HepG2 (cell line): ENCODE results near the gene TF. TPM values are rescaled to one million over a fixed set of nuclear protein-coding genes. Genes with fewer than 3 reads are reported as not detected.

ENCODE experiments used
- ATAC-seq: fragments of 200-7000 bp; cut with Tn5 transposase; 3 replicates; pipeline ENCODE4 v1.9.1; 2020; ENCODE audit warnings: mild to moderate bottlenecking, moderate library complexity
- BruUV-seq: library from RNA; stranded (reverse); fragments of 400-500 nt; replicated peaks from 2 replicates; lab custom pipeline; 2021; lab: Mats Ljungman, UMichigan
- CTCF ChIA-PET: fragments of 300-600 bp; formaldehyde crosslinking; extraction: SDS; loops from one replicate; lab custom pipeline; 2021; ENCODE audit warnings: low total read pairs, inconsistent platforms, low intra/inter-chr PET ratio; lab: Yijun Ruan, JAX
- POLR2A ChIA-PET: fragments of 350-600 bp; sonication (Branson Sonifier 250); formaldehyde crosslinking; loops from one replicate; lab custom pipeline; 2020; ENCODE audit warnings: antibody characterized with exemption, inconsistent platforms; lab: Yijun Ruan, JAX
- DNase-seq: peaks from one replicate; pipeline ENCODE4 v3.0.0-alpha.2; 2015; ENCODE audit warnings: low spot score
- FAIRE-seq: peaks from 3 replicates; lab custom pipeline; 2011; peaks lifted over from hg19 to GRCh38; lab: Jason Lieb, UNC
- H2AFZ ChIP-seq: one replicate; pipeline ENCODE4 v1.6.1; 2011; ENCODE audit warnings: low read length, inconsistent platforms
- H3K27ac ChIP-seq: fragments of 300-600 bp; 3 replicates; pipeline ENCODE4 v1.8.0; 2011; ENCODE audit warnings: mixed run types, mild to moderate bottlenecking, mixed read lengths, low read length, inconsistent platforms; ENCODE audit not compliant: insufficient read depth; ENCODE audit errors: extremely low read length
- H3K27me3 ChIP-seq, 2 experiments: fragments of 200-600 bp in 1 of 2; 2 replicates in 1 of 2; 3 replicates in 1 of 2; pipeline versions ENCODE4 v1.6.0 to v1.8.0; 2011; ENCODE audit warnings: low read length in 2 of 2, mild to moderate bottlenecking in 2 of 2, moderate library complexity in 2 of 2, inconsistent platforms in 1 of 2; ENCODE audit not compliant: insufficient read depth in 2 of 2, control insufficient read depth in 1 of 2
- H3K36me3 ChIP-seq, 2 experiments: fragments of 200-600 bp in 1 of 2; replicated peaks in 1 of 2; 2 replicates in 1 of 2; 3 replicates in 1 of 2; pipeline versions ENCODE4 v1.5.1 to v1.8.0; 2011; ENCODE audit warnings: low read length in 2 of 2, inconsistent platforms in 1 of 2; ENCODE audit not compliant: insufficient read depth in 2 of 2, control insufficient read depth in 1 of 2
- H3K4me1 ChIP-seq: 2 replicates; pipeline ENCODE4 v1.5.1; 2012; ENCODE audit warnings: low read length, inconsistent platforms; ENCODE audit not compliant: insufficient read depth
- H3K4me2 ChIP-seq: 2 replicates; pipeline ENCODE4 v1.6.0; 2011; ENCODE audit warnings: low read depth, low read length, inconsistent platforms
- H3K4me3 ChIP-seq, 3 experiments: fragments of 200-600 bp in 1 of 3; sonication (generic), shearing (Covaris generic) in 1 of 3; replicated peaks in 1 of 3; 2 replicates each; pipeline ENCODE4 v1.5.1; 2011 to 2016; ENCODE audit warnings: low read length in 3 of 3, inconsistent platforms in 2 of 3, low read depth in 2 of 3, mild to moderate bottlenecking in 2 of 3, control low read depth in 1 of 3, mixed read lengths in 1 of 3; ENCODE audit not compliant: insufficient read depth in 1 of 3
- H3K79me2 ChIP-seq: one replicate; pipeline ENCODE4 v1.6.1; 2011; ENCODE audit warnings: low read length, inconsistent platforms; ENCODE audit not compliant: insufficient read depth
- H3K9ac ChIP-seq: 2 replicates; pipeline ENCODE4 v1.6.0; 2011; ENCODE audit warnings: mild to moderate bottlenecking, low read depth, low read length, inconsistent platforms; ENCODE audit not compliant: insufficient read depth
- H3K9me3 ChIP-seq: 2 replicates; pipeline ENCODE4 v1.5.1; 2012; ENCODE audit warnings: mild to moderate bottlenecking, low read length
- H4K20me1 ChIP-seq: 2 replicates; pipeline ENCODE4 v1.6.0; 2011; ENCODE audit warnings: inconsistent platforms, mild to moderate bottlenecking, low read length, moderate library complexity; ENCODE audit not compliant: insufficient read depth
- ETV5 ChIP-seq: IDR thresholded peaks from 2 replicates; pipeline ENCODE4 v1.6.1; 2018; ENCODE audit warnings: missing biosample characterization, missing genetic modification reagents, inconsistent platforms, borderline replicate concordance
- FOXK1 ChIP-seq: sonication (generic); formaldehyde crosslinking; IDR thresholded peaks from 2 replicates; pipeline ENCODE4 v1.4.0; 2020; ENCODE audit warnings: low read depth, missing genetic modification reagents, borderline replicate concordance
- FOXP1 ChIP-seq, 2 experiments: fragments of 450-650 bp in 1 of 2; IDR thresholded peaks; 2 replicates each; pipeline ENCODE4 v1.6.1; 2017 to 2018; ENCODE audit warnings: antibody characterized with exemption in 1 of 2
- HNF4A ChIP-seq: sonication (generic); formaldehyde crosslinking; IDR thresholded peaks from 2 replicates; pipeline ENCODE4 v1.4.0; 2020; ENCODE audit warnings: missing genetic modification reagents
- KDM6A ChIP-seq: IDR thresholded peaks from 2 replicates; pipeline ENCODE4 v1.6.1; 2016; ENCODE audit warnings: low read depth
- MBD4 ChIP-seq: IDR thresholded peaks from 2 replicates; pipeline ENCODE4 v1.6.1; 2012; ENCODE audit warnings: low read length, inconsistent platforms, borderline replicate concordance
- MED1 ChIP-seq: sonication (generic); formaldehyde crosslinking; IDR thresholded peaks from 2 replicates; pipeline ENCODE4 v1.4.0; 2020; ENCODE audit warnings: missing genetic modification reagents
- REXO4 ChIP-seq: sonication (generic); formaldehyde crosslinking; IDR thresholded peaks from 2 replicates; pipeline ENCODE4 v1.8.0; 2022; ENCODE audit warnings: missing genetic modification reagents, mild to moderate bottlenecking, borderline replicate concordance
- RFXANK ChIP-seq: IDR thresholded peaks from 2 replicates; pipeline ENCODE4 v1.6.1; 2016
- ZNF136 ChIP-seq: sonication (generic); formaldehyde crosslinking; IDR thresholded peaks from 2 replicates; pipeline ENCODE4 v1.8.1; 2022; ENCODE audit warnings: low read depth, mild to moderate bottlenecking, moderate library complexity, missing genetic modification reagents
- ZNF530 ChIP-seq: sonication (generic); formaldehyde crosslinking; IDR thresholded peaks from 2 replicates; pipeline ENCODE4 v1.5.0; 2020; ENCODE audit warnings: low read depth, mild to moderate bottlenecking, missing genetic modification reagents
- in situ Hi-C: cut with HindIII; loops from 2 replicates; pipeline ENCODE4 v1.10.0; 2017; ENCODE audit warnings: low pct_unique_long_range_greater_than_20kb; ENCODE audit not compliant: extremely low pct_ligation_motif_present
- intact Hi-C: fragments of 100-400 bp; cut with micrococcal nuclease; formaldehyde crosslinking; loops from one replicate; pipeline ENCODE4 v1.10.0; 2022; ENCODE audit not compliant: unreplicated experiment
- polyA plus RNA-seq, 8 experiments: library from polyadenylated mRNA; depleted of rRNA in 3 of 8; stranded (reverse) in 7 of 8; unstranded in 1 of 8; fragments of >200 nt; fragmentation: Illumina TruSeq in 4 of 8; extraction: Trizol in 4 of 8; gene quantifications; 2 replicates each; pipeline versions ENCODE4 v1.2.1 to v1.2.3, GENCODE V29; 2011 to 2016; ENCODE audit warnings: low read depth in 4 of 8, missing spikeins in 1 of 8, mixed read lengths in 1 of 8; ENCODE audit not compliant: insufficient read depth in 1 of 8
- total RNA-seq, 5 experiments: library from RNA; depleted of rRNA; stranded (reverse); fragments of >200 nt; fragmentation: Illumina TruSeq; extraction: Trizol; gene quantifications; 2 replicates each; pipeline ENCODE4 v1.2.3, GENCODE V29; 2016; ENCODE audit warnings: low read depth in 1 of 5
- TF ChIP-seq, protein P1 (sequence below): sonication (generic); formaldehyde crosslinking; conservative IDR thresholded peaks from 2 replicates; pipeline ENCODE4 v1.4.0; 2020; ENCODE audit warnings: mild to moderate bottlenecking, missing genetic modification reagents, moderate library complexity

The TF gene
- total and polyA plus RNA-seq, 2 of the 13 experiments (the other 11 are each of a cell fraction or from before 2014, with no cell fraction given): 10,074 to 11,821 TPM

DNA sequence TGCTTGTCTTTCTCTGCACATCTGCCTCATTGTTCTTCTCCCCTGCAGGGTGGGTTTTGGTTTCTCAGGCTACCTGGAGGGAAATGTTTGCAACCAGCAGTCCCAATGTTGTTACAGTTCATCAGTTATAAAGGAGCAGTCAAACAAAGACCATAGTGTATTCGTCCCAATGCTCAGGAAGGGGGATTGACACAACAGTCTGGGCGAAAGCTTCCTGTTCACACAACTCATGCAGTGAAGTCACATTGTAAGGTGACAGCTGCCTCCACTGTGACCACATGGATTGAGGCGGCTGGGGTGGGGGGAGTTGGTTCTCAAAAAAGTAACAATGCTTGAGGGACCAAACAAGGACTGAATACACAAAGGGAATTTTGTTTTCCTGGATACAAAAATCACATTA lies 28.8 kb upstream of the TF start (continued):
- TF ChIP-seq, protein P1, sequence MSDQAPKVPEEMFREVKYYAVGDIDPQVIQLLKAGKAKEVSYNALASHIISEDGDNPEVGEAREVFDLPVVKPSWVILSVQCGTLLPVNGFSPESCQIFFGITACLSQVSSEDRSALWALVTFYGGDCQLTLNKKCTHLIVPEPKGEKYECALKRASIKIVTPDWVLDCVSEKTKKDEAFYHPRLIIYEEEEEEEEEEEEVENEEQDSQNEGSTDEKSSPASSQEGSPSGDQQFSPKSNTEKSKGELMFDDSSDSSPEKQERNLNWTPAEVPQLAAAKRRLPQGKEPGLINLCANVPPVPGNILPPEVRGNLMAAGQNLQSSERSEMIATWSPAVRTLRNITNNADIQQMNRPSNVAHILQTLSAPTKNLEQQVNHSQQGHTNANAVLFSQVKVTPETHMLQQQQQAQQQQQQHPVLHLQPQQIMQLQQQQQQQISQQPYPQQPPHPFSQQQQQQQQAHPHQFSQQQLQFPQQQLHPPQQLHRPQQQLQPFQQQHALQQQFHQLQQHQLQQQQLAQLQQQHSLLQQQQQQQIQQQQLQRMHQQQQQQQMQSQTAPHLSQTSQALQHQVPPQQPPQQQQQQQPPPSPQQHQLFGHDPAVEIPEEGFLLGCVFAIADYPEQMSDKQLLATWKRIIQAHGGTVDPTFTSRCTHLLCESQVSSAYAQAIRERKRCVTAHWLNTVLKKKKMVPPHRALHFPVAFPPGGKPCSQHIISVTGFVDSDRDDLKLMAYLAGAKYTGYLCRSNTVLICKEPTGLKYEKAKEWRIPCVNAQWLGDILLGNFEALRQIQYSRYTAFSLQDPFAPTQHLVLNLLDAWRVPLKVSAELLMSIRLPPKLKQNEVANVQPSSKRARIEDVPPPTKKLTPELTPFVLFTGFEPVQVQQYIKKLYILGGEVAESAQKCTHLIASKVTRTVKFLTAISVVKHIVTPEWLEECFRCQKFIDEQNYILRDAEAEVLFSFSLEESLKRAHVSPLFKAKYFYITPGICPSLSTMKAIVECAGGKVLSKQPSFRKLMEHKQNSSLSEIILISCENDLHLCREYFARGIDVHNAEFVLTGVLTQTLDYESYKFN (CRISPR knock-in tag): peak; percentile 49
- TF ChIP-seq KDM6A (CRISPR knock-in tag) (no peak), FOXK1 (CRISPR knock-in tag) (0 out of 2 replicates have a peak, but pooled peaks have one; percentile 31), REXO4 (CRISPR knock-in tag) (no peak), ETV5 (CRISPR knock-in tag) (peak; percentile 62; the same call in 1 of the 2 replicates), FOXP1 (IDR thresholded peaks at IDR 0.05) (no peak), FOXP1 (CRISPR knock-in tag; IDR thresholded peaks at IDR 0.05) (no peak), MED1 (CRISPR knock-in tag) (0 out of 2 replicates have a peak, but pooled peaks have one; percentile 20), RFXANK (CRISPR knock-in tag) (no peak), ZNF530 (CRISPR knock-in tag) (no peak), HNF4A (CRISPR knock-in tag) (peak; percentile 20; the same call in 1 of the 2 replicates)

DNA sequence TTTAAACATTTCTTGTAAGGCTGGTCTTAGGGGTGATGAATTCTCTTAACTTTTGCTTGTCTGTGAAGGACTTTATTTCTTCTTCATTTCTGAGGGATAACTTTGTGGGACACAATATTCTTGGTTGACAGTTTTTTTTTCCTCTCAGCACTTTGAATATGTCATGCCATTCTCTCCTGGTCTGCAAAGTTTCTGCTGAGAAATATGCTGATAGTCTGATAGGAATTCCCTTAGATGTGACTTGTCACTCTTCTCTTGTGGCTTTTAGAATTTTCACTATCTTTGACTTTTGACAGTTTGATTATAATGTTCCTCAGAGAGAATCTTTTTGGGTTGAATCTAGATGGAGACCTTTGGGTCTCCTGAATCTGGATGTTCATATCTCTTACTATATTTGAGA lies 23.3 kb upstream of the TF start:
- DNase-seq (no peak), ATAC-seq (no peak), FAIRE-seq (no peak)
- H2AFZ ChIP-seq: no peak overlapping the region
- no peaks in the 10 kb centered on the region for H4K20me1 ChIP-seq
- H3K9ac ChIP-seq: no peak overlapping the region
- BruUV-seq: no TSS peak
- ChIA-PET CTCF (no interaction called here), POLR2A (interaction anchor here (1.0 kb wide), 1 partner anchor 53 kb away, joined by 3 read pairs; no protein-coding TSS in a partner anchor)
- intact Hi-C loops: no loop called here
- H3K4me1 ChIP-seq: peaks cover 11% of the 10 kb centered on the region
- in situ Hi-C loops: no loop called here
- peaks cover 32% of the 10 kb centered on the region for H3K9me3 ChIP-seq
- H3K79me2 ChIP-seq: no peaks in the 10 kb centered on the region
- H3K4me3 ChIP-seq: no peak overlapping the region
- H3K27ac ChIP-seq: no peak overlapping the region
- no peak for TF ChIP-seq MBD4
- peak; percentile 37; the same call in 1 of the 2 replicates for TF ChIP-seq ZNF136
- H3K36me3 ChIP-seq: no peaks in the 10 kb centered on the region
- no peak overlapping the region for H3K4me2 ChIP-seq
- H3K27me3 ChIP-seq: peaks cover 0 to 3% of the 10 kb centered on the region in 2 experiments; a peak in 1 of 5 replicates
